OCI-LY7 (cell line): ENCODE measurements around the gene GRAP. TPM values are rescaled to one million over a fixed set of nuclear protein-coding genes. Genes with fewer than 3 reads are reported as not detected.

Experiments
- BruUV-seq: library from RNA; stranded (reverse); fragments of 400-500 nt; replicated peaks from 2 replicates; lab custom pipeline; 2021; lab: Mats Ljungman, UMichigan
- CTCF ChIA-PET: fragments of 300-600 bp; sonication (Branson Sonifier 250); formaldehyde crosslinking; loops from one replicate; lab custom pipeline; 2022; ENCODE audit warnings: antibody characterized with exemption; ENCODE audit not compliant: unreplicated experiment; lab: Charles Lee
- POLR2A ChIA-PET: fragments of 300-600 bp; sonication (Branson Sonifier 250); formaldehyde crosslinking; loops from one replicate; lab custom pipeline; 2022; ENCODE audit warnings: antibody characterized with exemption; lab: Charles Lee
- DNase-seq: peaks from one replicate; pipeline ENCODE4 v3.0.0-alpha.2; 2015; ENCODE audit warnings: low spot score
- H2AFZ ChIP-seq: fragments of 200-600 bp; sonication (generic), shearing (Covaris generic); 2 replicates; pipeline ENCODE4 v1.6.1; 2014; ENCODE audit warnings: mild to moderate bottlenecking, antibody characterized with exemption, low read length, moderate library complexity
- H3K27ac ChIP-seq: fragments of 200-600 bp; sonication (generic); 2 replicates; pipeline ENCODE4 v1.5.1; 2014; ENCODE audit warnings: mixed run types, low read depth, mild to moderate bottlenecking, moderate library complexity, low read length, inconsistent platforms; ENCODE audit not compliant: poor library complexity, severe bottlenecking
- H3K36me3 ChIP-seq: fragments of 200-600 bp; sonication (generic); 2 replicates; pipeline ENCODE4 v1.6.1; 2014; ENCODE audit warnings: mild to moderate bottlenecking, antibody characterized with exemption, low read length, moderate library complexity, mixed read lengths; ENCODE audit not compliant: insufficient read depth
- H3K4me1 ChIP-seq: fragments of 200-600 bp; sonication (generic); 2 replicates; pipeline ENCODE4 v1.5.1; 2014; ENCODE audit warnings: mild to moderate bottlenecking, low read length; ENCODE audit not compliant: insufficient read depth, poor library complexity, severe bottlenecking
- H3K4me2 ChIP-seq: fragments of 200-600 bp; sonication (generic); 2 replicates; pipeline ENCODE4 v1.6.1; 2014; ENCODE audit warnings: mild to moderate bottlenecking, low read length
- H3K4me3 ChIP-seq: fragments of 200-600 bp; sonication (generic); 2 replicates; pipeline ENCODE4 v1.5.1; 2014; ENCODE audit warnings: mild to moderate bottlenecking, low read depth, low read length; ENCODE audit not compliant: poor library complexity, severe bottlenecking
- H3K79me2 ChIP-seq: fragments of 200-600 bp; sonication (generic); 2 replicates; pipeline ENCODE4 v1.6.1; 2016; ENCODE audit warnings: low read depth, mild to moderate bottlenecking, low read length, moderate library complexity, mixed read lengths; ENCODE audit not compliant: insufficient read depth
- H3K9me2 ChIP-seq: fragments of 200-600 bp; sonication (generic); 2 replicates; pipeline ENCODE4 v1.6.1; 2016; ENCODE audit warnings: mild to moderate bottlenecking, low read length, mixed read lengths; ENCODE audit not compliant: insufficient read depth
- H3K9me3 ChIP-seq: fragments of 200-600 bp; sonication (generic); 2 replicates; pipeline ENCODE4 v1.6.1; 2014; ENCODE audit warnings: mild to moderate bottlenecking, mixed run types, low read length, mixed read lengths
- H4K20me1 ChIP-seq: fragments of 200-600 bp; sonication (generic); 2 replicates; pipeline ENCODE4 v1.6.1; 2014; ENCODE audit warnings: mild to moderate bottlenecking, antibody characterized with exemption, low read length, moderate library complexity, mixed read lengths; ENCODE audit not compliant: insufficient read depth
- CTCF ChIP-seq: fragments of 200-600 bp; sonication (generic); conservative IDR thresholded peaks from 2 replicates; pipeline ENCODE4 v1.5.1; 2014; ENCODE audit warnings: mild to moderate bottlenecking, antibody characterized with exemption, low read length, moderate library complexity, mixed read lengths
- EZH2phosphoT487 ChIP-seq: fragments of 200-600 bp; sonication (generic); IDR thresholded peaks from 2 replicates; pipeline ENCODE4 v1.6.1; 2018; ENCODE audit warnings: low read depth, borderline replicate concordance, mild to moderate bottlenecking, mixed run types, antibody characterized with exemption, low read length, moderate library complexity, mixed read lengths
- intact Hi-C: fragments of 100-400 bp; cut with micrococcal nuclease; formaldehyde crosslinking; loops from one replicate; pipeline ENCODE4 v1.10.0; 2022; ENCODE audit not compliant: unreplicated experiment
- total RNA-seq, 2 experiments: library from RNA; depleted of rRNA in 1 of 2; stranded (reverse); fragments of >200 nt in 1 of 2; shearing (Covaris generic) in 1 of 2; gene quantifications; 2 replicates each; pipeline ENCODE4 v1.2.3, GENCODE V29; 2014 to 2022

GRAP gene
- total RNA-seq, 2 experiments from 2014 or later = 154 to 221 TPM

DNA sequence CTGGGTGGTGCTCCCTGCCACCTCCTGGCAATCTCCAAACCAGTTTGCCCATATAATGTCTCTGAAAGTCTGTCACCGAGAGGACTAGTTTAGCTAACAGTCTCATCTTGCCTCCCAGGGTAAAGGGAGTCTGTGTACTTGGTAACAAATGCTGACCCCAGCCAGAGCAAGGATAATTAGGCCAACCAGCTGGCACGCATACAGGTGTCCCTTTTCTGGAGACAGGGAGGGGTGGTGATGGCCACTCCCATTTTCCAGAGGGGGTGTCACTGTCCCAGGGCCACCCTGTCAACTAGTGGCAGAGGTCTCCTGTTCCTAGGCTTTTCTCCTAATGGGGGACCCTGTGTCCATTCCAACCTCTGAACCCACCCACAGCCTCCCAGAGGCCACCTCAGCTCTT, 50.3 kb downstream of the GRAP start:
- Histone ChIP-seq H3K4me2 (no peak overlapping the region), H3K36me3 (peaks cover 4% of the 10 kb centered on the region; the same call in 1 of the 2 replicates), H3K27ac (no peak overlapping the region), H3K4me1 (peaks cover 14% of the 10 kb centered on the region), H3K9me2 (no peaks in the 10 kb centered on the region), H3K79me2 (no peaks in the 10 kb centered on the region), H2AFZ (no peak overlapping the region), H4K20me1 (no peaks in the 10 kb centered on the region), H3K9me3 (peaks cover 4% of the 10 kb centered on the region; the same call in 1 of the 2 replicates), H3K4me3 (no peak overlapping the region)
- no TSS peak for BruUV-seq
- ChIA-PET CTCF (no interaction called here), POLR2A (no interaction called here)
- DNase-seq = no peak
- intact Hi-C loops = no loop called here
- TF ChIP-seq CTCF = no peak
- TF ChIP-seq EZH2phosphoT487 = no peak

DNA sequence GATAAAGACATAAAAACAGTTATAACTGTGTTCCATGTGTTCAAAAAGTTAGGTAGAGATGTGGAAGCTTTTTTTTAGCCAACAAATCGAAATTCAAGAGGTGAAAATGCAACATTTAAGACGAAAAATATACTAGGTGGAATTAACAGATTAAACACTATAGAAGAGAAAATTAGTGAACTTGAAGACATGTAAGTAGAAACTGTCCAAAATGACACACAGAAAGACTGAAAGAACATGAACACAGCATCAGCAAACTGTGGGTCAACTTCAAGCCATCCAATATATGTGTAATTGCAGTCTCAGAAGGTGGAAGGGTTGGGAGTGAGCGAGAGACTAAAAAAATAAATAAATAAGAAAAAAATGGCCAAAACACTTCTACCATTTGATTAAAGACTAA, 51.5 kb downstream of the GRAP start:
- Histone ChIP-seq H2AFZ (no peak overlapping the region), H3K36me3 (peaks cover 4% of the 10 kb centered on the region; the same call in 1 of the 2 replicates), H3K4me1 (peaks cover 14% of the 10 kb centered on the region), H3K27ac (no peak overlapping the region), H3K4me3 (no peak overlapping the region), H4K20me1 (no peaks in the 10 kb centered on the region), H3K4me2 (no peak overlapping the region), H3K79me2 (no peaks in the 10 kb centered on the region), H3K9me2 (no peaks in the 10 kb centered on the region), H3K9me3 (peaks cover 4% of the 10 kb centered on the region; the same call in 1 of the 2 replicates)
- ChIA-PET POLR2A (no interaction called here), CTCF (no interaction called here)
- no peak for DNase-seq
- intact Hi-C loops = no loop called here
- TF ChIP-seq EZH2phosphoT487 = no peak
- TF ChIP-seq CTCF = no peak
- BruUV-seq = no TSS peak

- Histone ChIP-seq H3K9me2 (no peaks in the 10 kb centered on the region), H4K20me1 (no peaks in the 10 kb centered on the region), H3K27ac (no peak overlapping the region), H3K4me1 (peaks cover 14% of the 10 kb centered on the region), H3K4me3 (no peak overlapping the region), H2AFZ (no peak overlapping the region), H3K4me2 (no peak overlapping the region), H3K36me3 (peaks cover 4% of the 10 kb centered on the region; the same call in 1 of the 2 replicates), H3K79me2 (no peaks in the 10 kb centered on the region), H3K9me3 (peaks cover 4% of the 10 kb centered on the region; the same call in 1 of the 2 replicates)
- DNase-seq = no peak
- TF ChIP-seq CTCF (no peak), EZH2phosphoT487 (no peak)
- CTCF ChIA-PET = no interaction called here
- no TSS peak for BruUV-seq
- POLR2A ChIA-PET = no interaction called here
- intact Hi-C loops = no loop called here
These were observed 52.1 kb downstream of the GRAP start for GRCh38 chr17:18994631-18995030.
